GM21526 (cell line): ENCODE data around the gene HOXA10.

ENCODE experiments used
- ATAC-seq: cut with Tn5 transposase; IDR thresholded peaks from one replicate; pipeline ENCODE4 v1.9.1; 2021; ENCODE audit warnings: moderate library complexity; ENCODE audit not compliant: unreplicated experiment, low FRiP score

Gene HOXA10

GRCh38 chr7:27203964-27204594 lies 30.0 kb upstream of the HOXA10 start:
- ATAC-seq, result no peak

- no peak for ATAC-seq
These were observed 29.3 kb upstream of the HOXA10 start for GRCh38 chr7:27203365-27203953.

- ATAC-seq, result no peak
These were observed 28.7 kb upstream of the HOXA10 start for GRCh38 chr7:27202862-27203134.

GRCh38 chr7:27202018-27202861 lies 28.1 kb upstream of the HOXA10 start:
- no peak for ATAC-seq

- ATAC-seq, result no peak
These were observed 27.5 kb upstream of the HOXA10 start for GRCh38 chr7:27201580-27202017.

DNA sequence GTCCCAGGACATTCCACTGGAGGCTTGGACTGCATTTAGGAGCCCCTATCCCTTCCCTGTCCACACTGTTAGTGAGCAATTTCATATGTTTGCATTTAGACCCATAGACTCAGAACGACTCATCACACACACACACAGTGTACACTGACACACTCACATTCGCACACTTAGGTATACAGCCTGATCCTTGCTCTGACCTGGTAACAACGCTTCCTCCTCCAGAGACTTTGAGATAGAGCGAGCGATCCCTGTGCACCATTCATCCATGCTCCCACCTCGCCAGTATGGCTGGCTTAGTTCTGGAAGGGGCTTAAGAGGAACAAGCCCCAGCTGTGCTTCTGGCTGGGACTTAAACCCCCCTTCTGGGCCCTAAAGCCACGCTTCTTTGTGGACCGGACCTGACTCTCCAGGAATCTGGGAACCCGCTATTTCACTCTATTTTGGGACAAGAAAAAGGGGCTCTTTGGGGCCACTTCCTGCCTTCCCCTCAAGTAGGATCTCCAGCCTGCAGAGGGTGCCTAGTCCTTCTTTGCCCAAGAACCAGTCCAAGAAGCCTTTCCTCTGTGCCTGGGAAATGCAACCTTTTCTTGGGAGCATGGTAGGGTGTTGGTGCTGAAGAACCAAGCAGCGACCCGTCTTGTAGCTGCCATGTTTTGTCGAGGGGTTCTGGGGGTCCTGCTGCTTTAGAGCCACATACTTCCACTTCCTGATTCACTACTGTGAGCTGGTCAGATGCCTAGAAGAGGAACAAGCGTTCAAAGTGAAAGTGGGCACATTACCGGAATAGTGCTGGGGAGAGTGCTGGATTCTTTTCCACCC lies 26.9 kb upstream of the HOXA10 start:
- no peak for ATAC-seq

- no peak for ATAC-seq
These were observed 26.0 kb upstream of the HOXA10 start, which contains the start of gene HOXA13 for GRCh38 chr7:27199849-27200760. Gene HOXA13 (minus strand): TSS chr7:27200091. CDS start chr7:27200077, 14 bp downstream.

DNA sequence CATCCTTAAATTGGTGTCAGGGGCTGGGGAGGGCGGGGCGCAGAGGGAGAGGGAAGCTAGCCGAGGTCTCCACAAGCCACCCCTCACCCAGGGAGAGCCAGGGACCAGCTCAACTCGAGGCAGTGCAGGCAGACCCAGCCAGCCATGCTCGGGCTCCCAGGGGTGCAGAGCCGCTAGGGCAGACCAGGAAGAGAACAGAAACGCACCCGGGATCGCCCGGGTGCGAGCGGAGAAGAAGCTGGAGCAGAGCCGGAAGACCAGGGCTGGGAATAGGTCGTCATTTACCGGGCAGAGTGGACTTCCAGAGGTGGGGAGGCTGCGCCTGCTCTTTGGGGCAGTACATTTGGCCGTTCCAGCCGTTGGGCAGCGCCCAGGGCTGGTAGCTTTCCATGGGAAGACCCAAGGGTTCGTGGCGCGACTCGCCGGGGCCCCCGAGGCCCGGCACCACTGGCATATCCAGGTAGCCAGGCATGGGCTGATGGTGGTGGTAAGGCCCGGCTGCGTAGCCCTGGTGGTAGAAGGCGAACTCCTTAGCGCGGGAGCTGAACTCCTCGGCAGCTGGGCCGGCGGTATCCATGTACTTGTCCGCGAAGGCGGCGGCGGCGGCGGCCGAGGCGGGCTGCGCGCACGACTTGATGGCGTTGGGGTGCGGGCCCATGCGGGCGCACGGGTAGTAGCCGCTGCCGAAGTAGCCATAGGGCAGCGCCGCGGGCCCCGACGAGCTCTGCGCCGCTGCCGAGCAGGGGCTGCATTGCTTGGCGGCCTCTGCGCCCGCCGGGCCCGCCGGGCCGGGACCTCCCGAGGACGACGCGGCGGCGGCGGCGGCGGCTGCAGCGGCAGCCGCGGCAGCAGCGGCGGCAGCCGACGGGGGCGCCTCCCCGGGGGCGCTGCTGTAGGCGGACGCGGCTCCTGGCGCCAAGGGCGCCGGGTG lies 25.0 kb upstream of the HOXA10 start:
- no peak for ATAC-seq

DNA sequence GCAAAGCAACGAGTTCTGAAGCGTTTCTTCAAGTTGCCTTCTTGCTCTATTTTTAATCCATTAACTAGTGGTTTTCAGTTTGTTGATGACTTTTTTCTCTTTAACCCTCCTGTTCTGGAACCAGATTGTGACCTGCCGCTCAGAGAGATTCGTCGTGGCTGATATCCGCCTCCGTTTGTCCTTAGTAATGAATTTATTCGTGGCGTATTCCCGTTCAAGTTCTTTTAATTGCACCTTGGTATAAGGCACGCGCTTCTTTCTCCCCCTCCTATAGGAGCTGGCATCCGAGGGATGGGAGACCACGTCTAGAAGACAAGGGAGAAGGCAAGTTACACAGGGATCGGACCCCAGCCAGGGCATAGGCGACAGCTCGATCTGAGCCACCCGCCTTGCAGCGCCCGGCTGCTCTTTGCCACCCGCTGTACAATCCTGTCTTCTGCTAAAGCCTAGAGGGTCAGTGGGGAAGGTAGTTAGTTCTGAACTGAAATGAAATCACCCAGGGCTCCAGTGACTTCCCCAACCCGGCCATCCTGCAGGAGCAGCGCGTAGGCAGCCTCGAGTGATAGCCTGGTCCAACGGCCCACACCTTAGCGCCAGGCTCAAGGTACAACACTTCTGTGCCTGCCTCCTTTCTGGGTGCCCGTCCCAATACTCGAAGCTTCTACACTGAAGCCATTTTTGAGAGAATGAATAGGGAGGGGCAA lies 24.2 kb upstream of the HOXA10 start:
- no peak for ATAC-seq

GRCh38 chr7:27197137-27198042 lies 23.3 kb upstream of the HOXA10 start:
- ATAC-seq, result no peak

- ATAC-seq, result no peak
These were observed 22.2 kb upstream of the HOXA10 start for GRCh38 chr7:27196287-27196767.

GRCh38 chr7:27194686-27195379 lies 20.7 kb upstream of the HOXA10 start:
- ATAC-seq, result no peak

- no peak for ATAC-seq
These were observed 19.9 kb upstream of the HOXA10 start for GRCh38 chr7:27194002-27194352.

GRCh38 chr7:27193335-27194001 lies 19.3 kb upstream of the HOXA10 start:
- no peak for ATAC-seq

DNA sequence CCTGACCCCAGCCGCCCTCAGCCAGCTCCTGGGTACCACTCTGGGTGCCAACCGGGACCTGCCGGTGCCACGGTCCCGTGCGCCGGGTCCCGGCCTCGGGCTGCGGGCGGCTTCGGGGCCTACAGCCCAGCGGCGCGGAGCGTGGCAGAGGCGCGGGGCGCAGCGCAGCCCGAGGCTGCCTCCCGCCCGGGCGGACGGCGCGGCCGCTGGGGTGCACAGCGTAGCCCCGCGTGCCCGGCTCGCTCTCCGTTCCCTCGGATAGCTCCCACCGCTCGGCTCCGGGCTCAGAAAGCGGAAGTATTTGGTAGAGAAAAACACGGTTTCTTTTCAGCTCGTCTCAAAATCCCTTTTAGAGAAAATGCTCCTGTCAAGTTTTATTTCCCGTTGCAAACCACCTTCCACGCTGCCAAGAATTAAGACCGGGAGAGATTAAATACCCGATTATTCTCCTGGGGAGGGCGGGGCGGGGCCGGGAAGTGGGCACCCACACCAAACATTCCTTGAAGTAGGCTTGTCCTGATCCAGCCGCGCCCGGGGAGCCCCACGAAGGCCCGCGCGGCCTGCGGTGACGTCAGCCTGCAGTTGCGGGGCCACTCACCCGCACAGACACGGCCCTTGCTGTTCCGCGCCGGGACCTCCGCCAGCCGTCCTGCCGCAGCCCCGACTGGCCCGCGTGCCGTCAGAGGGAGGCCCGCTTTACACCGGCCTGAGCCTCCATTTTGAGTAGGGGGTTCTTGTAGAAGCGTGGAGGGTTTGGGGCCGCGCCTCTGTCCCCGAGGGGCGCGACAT lies 18.6 kb upstream of the HOXA10 start:
- ATAC-seq, result no peak
